ENCODE data around the gene ZMYND10.

The ZMYND10 gene

GRCh38 chr3:50354186-50354764 lies 8.7 kb upstream of the ZMYND10 start:
- peaks cover 14% of the 10 kb centered on the region for H3K36me3 ChIP-seq
- no peaks in the 10 kb centered on the region for H3K9me3 ChIP-seq
- H3K4me3 ChIP-seq (ENCODE audit: low read depth, low read length): no peak overlapping the region
- peaks cover 3% of the 10 kb centered on the region; the same call in 1 of the 2 replicates for H3K4me1 ChIP-seq
- TF ChIP-seq, protein P1, sequence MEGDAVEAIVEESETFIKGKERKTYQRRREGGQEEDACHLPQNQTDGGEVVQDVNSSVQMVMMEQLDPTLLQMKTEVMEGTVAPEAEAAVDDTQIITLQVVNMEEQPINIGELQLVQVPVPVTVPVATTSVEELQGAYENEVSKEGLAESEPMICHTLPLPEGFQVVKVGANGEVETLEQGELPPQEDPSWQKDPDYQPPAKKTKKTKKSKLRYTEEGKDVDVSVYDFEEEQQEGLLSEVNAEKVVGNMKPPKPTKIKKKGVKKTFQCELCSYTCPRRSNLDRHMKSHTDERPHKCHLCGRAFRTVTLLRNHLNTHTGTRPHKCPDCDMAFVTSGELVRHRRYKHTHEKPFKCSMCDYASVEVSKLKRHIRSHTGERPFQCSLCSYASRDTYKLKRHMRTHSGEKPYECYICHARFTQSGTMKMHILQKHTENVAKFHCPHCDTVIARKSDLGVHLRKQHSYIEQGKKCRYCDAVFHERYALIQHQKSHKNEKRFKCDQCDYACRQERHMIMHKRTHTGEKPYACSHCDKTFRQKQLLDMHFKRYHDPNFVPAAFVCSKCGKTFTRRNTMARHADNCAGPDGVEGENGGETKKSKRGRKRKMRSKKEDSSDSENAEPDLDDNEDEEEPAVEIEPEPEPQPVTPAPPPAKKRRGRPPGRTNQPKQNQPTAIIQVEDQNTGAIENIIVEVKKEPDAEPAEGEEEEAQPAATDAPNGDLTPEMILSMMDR (IDR thresholded peaks at IDR 0.05; ENCODE audit: low read depth, low read length): no peak
- no peak for DNase-seq
- no peaks in the 10 kb centered on the region for H3K27me3 ChIP-seq

GRCh38 chr3:50353245-50354004 lies 7.9 kb upstream of the ZMYND10 start:
- H3K36me3 ChIP-seq: peaks cover 15% of the 10 kb centered on the region
- H3K9me3 ChIP-seq: no peaks in the 10 kb centered on the region

DNA sequence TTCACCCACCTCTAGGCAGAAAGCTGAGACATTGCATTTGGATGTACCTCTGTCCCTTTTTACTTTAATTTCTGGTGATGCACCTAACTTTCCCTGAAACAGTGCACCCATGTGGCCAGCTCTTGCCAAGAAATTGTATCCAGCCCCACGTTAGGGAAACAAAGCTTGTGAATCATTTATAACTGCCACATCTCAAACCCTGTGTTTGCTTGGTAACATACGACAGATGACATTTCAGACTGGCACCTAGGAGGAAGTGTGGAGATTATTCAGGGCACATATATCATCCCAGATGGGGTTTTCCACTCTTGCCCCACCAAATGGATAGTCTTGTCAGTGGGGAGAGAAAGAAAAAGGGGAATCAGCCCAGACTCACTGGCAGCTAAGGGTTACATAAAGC lies 7.2 kb upstream of the ZMYND10 start:
- no peak overlapping the region for H3K4me3 ChIP-seq (ENCODE audit: low read depth, low read length)
- peaks cover 19% of the 10 kb centered on the region for H3K36me3 ChIP-seq
- no peaks in the 10 kb centered on the region for H3K27me3 ChIP-seq
- DNase-seq: no peak
- no peaks in the 10 kb centered on the region for H3K9me3 ChIP-seq
- peaks cover 3% of the 10 kb centered on the region; the same call in 1 of the 2 replicates for H3K4me1 ChIP-seq
- TF ChIP-seq, protein P1 (IDR thresholded peaks at IDR 0.05; ENCODE audit: low read depth, low read length): peak; percentile 36

More at GRCh38 chr3:50353245-50354004, 7.9 kb upstream of the ZMYND10 start:
- Histone ChIP-seq H3K4me3 (ENCODE audit: low read depth, low read length) (no peak overlapping the region), H3K27me3 (no peaks in the 10 kb centered on the region), H3K4me1 (peaks cover 3% of the 10 kb centered on the region; the same call in 1 of the 2 replicates)
- DNase-seq: no peak
- TF ChIP-seq, protein P1 (IDR thresholded peaks at IDR 0.05; ENCODE audit: low read depth, low read length): no peak

- TF ChIP-seq, protein P1 (IDR thresholded peaks at IDR 0.05; ENCODE audit: low read depth, low read length): no peak
- Histone ChIP-seq H3K4me1 (peaks cover 3% of the 10 kb centered on the region; the same call in 1 of the 2 replicates), H3K4me3 (ENCODE audit: low read depth, low read length) (peak overlapping the region; percentile 77), H3K27me3 (no peaks in the 10 kb centered on the region), H3K36me3 (peaks cover 23% of the 10 kb centered on the region), H3K9me3 (no peaks in the 10 kb centered on the region)
- DNase-seq: no peak
Measured at GRCh38 chr3:50351323-50351697, 5.8 kb upstream of the ZMYND10 start.

GRCh38 chr3:50350527-50351322 lies 5.2 kb upstream of the ZMYND10 start, which contains the start of the genes CYB561D2 and NPRL2:
CYB561D2 (plus strand) TSS chr3:50350862; CDS start chr3:50351434, 572 bp downstream.
NPRL2 (minus strand) TSS chr3:50350775; CDS start chr3:50350652, 123 bp downstream.
- TF ChIP-seq, protein P1 (IDR thresholded peaks at IDR 0.05; ENCODE audit: low read depth, low read length): no peak
- H3K27me3 ChIP-seq: no peaks in the 10 kb centered on the region
- H3K4me1 ChIP-seq: peaks cover 3% of the 10 kb centered on the region; the same call in 1 of the 2 replicates
- H3K36me3 ChIP-seq: peaks cover 23% of the 10 kb centered on the region
- DNase-seq: peak; percentile 94
- peak within 1 kb of the TSS; percentile 77 for H3K4me3 ChIP-seq (ENCODE audit: low read depth, low read length)
- H3K9me3 ChIP-seq: no peaks in the 10 kb centered on the region

All from BE2C (cell line).